Measurements from ENCODE around the gene UBTFL1.

- peak; percentile 55 for TF ChIP-seq CTCF (IDR thresholded peaks at IDR 0.05; ENCODE audit: borderline replicate concordance, extremely low read depth, low read length, poor library complexity, severe bottlenecking)
- TF ChIP-seq EZH2 (IDR thresholded peaks at IDR 0.05; ENCODE audit: borderline replicate concordance, low read depth, low read length, severe bottlenecking): no peak
These were observed 27.8 kb downstream of the UBTFL1 start for GRCh38 chr11:90113541-90113940.
